ENCODE results near the gene ITGA5.
"Not testable (repeated sequence)": the region's sequence is repeated elsewhere in the genome, so short reads cannot be mapped to it uniquely, and the experiment has no call there.

Gene ITGA5

GRCh38 chr12:54368709-54369596 lies 50.1 kb downstream of the ITGA5 start:
- DNase-seq: peak; percentile 86 to 89

DNA sequence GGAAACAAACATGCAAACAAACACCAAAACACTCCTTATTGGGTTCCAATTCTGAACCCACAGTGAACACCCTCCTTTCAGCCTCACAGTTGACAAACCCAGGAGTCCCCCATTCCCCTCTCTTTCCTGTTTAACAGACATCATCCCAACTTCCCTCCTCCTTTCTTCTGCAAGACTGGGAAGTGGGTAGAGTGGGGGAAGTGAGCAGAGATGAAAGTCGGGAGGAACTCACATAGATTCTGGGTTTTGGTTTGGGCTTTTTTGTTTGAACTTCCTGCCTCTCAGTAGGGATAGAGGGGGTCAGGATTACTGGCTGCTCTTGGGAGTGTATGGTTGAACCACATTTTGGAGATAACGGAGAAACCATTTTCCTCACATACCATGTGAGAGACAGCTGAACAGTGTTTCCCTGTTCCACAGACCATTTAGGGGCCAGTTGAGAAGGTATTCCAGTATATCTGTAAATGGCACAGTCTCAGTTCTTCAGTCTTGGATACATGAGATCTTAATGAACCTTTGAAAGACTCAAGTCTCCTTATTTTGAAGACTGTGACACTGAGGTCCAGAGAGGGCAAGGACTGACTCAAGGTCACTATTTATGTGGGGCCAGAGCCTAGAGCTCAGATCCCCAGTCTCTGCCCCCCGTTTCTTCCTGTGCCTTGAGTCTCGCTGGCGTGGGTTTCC lies 50.9 kb downstream of the ITGA5 start:
- DNase-seq: no peak

- peak; percentile 41 to 45 for DNase-seq
Observed at GRCh38 chr12:54364413-54364812, 54.7 kb downstream of the ITGA5 start, which contains the start of gene GPR84. GPR84 (minus strand) TSS chr12:54364486; CDS start chr12:54363851, 635 bp downstream.

GRCh38 chr12:54363618-54364017 lies 55.4 kb downstream of the ITGA5 start:
- DNase-seq: no peak

DNA sequence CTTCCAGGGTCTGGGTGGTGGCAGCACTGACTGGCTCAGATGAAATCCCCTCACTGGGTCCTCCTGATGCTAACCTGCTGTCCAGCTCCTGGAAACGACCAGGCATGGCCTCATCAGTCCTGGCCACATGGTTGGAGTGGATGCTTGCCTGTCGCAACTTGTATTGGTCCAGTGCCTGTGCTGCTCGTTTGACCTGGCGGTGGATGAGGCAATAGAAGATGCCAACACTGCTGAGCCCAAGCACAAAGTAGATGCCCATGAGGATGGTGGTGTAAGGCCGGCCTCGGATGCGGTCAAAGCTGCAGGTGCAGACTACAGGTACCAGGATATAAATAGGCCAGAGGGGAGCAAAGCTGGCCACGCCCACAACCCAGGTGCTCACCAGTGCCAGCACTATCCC lies 56.0 kb downstream of the ITGA5 start:
- no peak for DNase-seq

GRCh38 chr12:54360717-54361456 lies 58.2 kb downstream of the ITGA5 start:
- peak; percentile 37 to 59 for DNase-seq

DNA sequence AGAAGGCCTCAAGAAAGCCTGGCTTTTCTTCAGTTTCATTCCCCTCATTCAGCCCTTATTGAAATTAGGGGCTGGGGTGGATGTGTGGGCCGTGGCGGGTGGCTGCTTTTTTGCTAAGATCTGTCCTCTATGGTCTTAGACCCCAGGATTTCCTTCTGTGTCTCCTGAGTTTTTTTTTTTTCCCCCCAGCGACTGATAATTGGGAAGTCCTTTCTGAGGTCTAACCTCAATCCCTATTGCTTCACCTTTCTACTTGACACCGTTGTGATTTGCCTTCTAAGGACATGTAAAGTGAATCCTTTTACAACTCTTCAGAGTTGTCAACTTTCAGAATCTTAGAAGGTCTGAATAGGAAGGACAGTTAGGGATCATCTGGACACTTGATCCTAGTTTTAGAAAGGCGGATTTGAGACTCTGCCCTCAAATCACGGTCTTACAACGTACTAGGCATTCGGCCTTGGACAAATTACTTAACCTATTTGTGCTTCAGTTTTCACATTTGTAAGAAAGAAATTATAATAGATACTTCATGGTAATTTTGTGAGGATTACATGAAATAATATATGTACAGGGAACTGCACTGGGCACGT lies 59.2 kb downstream of the ITGA5 start:
- DNase-seq: no peak

DNA sequence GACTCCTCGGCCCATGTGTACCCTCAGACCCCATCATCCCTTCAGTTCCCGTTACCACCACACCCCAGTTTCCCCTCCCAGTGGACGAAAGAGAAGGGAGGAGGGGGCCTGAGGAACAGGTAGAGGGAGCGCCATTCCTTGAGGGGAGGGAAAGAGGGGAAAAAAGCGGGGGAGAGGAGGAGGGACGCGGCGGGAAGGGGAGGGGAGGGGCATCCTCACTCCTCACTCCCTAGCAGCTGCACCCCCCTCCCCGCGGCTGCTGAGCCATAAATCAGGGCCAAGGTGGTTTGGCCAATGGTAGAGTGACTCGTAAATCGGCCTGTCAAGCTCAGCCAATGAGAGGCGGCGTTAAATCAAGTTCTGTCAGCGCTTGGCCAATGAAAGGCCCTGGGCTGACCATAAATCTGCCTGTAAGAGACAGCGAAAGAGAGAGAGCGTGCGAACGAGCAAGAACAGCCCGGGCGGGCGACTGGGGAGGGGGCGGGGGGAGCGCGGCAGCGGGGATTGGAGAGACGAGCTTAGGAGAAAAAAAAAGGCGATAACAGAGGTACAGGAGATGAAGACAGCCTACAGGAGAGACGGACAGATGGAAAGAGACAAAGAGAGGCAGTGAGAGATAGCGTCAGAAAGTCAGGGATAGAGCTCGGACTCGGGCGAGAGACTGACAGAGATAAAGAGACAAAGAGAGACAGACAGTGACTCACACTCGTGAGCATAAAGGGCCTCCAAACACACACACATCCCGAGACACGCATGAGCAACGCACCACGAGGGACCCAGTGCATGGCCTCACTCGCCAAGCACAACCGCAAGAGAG lies 59.9 kb downstream of the ITGA5 start:
- DNase-seq: peak; percentile 97 to 98

- DNase-seq: peak in 1 of 2 donors; percentile 62
Observed at GRCh38 chr12:54358191-54358944, 60.7 kb downstream of the ITGA5 start.

DNA sequence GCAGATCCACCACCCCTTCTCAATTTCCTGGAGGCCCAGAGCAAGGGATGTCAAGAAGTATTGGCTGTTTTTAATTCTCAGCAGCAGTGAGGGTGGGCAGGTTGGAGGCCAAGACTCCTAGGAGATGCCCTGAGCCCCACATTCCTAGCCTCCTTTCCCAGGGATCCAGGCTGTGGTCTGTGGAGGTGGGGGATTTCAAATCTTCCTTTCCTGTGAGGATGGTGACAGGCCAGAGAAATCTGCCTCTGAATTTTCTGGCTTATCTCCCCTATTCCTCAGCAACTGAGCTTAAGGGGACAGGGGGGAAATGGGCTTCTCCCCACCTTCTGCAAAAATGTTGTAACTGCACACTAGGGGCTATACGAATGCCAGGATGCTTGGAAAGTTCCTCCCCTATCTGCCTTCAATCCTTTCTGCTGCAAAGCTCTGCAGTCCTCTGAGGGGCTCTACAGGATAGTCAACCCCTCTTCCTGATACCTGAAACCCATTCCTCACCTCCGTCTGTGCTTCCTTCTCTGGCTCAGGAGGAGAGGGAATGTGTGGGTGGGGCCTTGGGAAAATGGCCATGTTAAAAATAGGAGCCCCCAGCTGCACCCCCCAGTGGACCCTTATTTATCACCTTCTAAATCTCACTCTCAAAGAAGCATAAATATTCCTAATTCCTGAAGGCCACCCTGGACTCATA lies 61.4 kb downstream of the ITGA5 start:
- DNase-seq: no peak

DNA sequence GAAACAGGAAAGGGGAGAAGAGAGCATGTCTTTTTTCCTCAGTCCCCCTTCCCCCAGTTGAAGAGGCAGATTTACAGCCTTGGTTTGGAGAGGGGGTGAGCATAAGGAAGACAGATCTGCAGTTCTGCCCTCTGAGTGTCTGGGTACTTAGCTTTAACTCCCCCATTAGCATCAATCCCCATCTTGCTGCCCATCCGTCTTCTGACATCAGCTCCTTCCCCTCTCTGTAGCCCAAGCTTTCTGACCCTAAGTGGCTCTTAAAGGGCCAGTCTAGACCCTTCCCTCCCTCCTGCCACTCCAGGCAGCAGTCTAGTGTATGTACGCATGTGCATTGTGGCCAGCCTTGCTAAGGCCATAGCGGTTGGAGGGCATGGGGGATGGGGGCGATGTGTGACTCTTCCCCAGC lies 62.1 kb downstream of the ITGA5 start:
- DNase-seq: no peak

DNA sequence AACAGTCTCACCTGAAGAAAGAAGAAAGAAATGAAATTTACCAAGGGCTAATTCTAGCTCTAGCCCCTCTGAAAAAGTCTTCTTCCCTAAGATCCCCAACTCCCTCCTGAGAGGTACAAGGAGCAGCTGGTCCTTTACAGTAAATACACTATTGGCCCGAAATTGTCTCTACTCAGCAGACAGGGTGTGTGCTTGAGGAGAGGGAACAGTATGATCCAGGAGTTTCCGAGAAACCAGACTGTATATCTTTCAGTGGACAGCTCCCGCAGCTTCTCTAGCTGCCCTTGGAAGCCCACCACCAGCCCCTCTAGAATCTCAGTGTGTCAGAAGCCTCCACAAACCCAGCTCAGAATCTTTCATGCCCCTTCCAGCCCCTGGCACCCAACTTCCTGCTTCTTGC lies 62.8 kb downstream of the ITGA5 start:
- no peak for DNase-seq

DNA sequence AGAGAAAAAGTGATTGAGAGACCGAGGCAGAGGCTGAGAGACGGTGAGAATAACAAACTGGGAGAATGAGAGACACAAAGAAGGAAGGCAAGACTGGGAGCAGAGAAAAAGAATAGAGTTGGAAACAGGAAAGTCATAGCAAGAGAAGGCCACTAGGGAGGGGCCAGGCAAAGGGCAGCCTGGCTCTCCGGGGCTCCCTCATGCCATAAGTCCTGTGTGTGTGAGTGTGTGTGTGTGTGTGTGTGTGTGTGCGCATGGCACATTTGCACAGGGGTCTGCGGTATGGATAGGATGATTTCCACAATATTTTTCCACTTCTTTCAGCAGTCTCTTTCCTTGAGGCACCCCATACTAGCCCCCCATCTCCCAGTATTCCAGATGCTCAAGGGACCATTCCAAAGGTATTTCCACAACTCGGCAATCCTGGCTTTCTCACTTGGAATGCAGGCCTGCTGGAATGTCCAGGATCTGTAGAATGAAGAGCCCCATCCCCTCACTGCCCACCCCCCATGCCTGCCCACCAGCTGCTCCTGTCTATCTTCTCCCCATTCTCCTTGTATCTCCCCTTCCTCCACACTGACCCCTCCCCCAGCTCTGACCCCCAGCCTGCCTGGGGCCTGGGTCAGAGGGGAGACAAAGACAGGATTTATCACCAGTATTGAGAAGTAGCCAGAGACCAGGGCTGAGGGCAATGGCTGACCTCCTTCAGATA lies 63.8 kb downstream of the ITGA5 start:
- DNase-seq: no peak

GRCh38 chr12:54354271-54354670 lies 64.8 kb downstream of the ITGA5 start:
- not testable (repeated sequence) for DNase-seq

GRCh38 chr12:54352891-54353874 lies 65.9 kb downstream of the ITGA5 start:
- DNase-seq: no peak

DNA sequence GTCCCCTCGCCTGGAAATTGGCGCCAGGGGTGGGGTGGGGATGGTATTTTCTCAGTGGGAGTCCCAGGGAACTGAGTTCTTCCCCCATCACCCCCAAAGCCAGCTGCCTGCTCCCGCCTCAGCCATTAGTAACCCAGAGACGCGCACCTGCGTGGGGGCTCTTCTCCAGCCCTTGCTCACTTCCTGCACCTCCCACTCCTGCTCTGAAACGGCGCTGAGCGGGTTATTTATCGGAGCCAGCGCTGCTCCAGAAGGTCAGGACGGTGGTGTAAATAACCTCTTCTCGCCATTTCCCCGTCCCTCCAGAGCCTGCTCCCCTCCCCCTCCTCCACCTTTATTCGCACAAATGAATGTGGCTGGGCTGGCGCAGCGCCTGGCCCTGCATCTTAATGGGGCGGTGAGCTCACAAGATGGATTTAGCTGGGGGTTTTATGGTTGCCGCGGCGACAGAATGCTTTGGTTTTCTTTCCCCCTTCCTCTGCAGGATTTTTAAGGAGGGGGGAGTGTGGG lies 67.0 kb downstream of the ITGA5 start:
- no peak for DNase-seq

DNA sequence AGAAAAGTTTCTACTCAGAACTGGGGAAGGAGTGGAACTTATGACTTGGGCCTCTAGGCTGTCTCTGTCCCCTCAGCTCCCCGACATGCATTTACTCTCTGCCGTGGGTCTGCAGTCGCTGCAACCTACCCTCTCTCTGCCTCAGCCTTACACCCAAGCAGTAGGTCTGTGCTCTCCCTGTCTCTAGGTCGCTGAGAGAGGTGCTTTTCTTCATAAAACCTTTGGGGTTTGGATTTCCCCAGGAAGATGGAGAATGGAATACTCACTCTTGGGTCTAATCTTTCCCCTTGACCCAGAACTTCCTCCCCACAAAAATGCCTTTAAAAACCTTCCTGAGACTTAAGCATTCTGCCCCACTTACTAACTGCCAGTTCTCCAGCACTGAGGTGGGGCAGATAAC lies 67.7 kb downstream of the ITGA5 start:
- DNase-seq: no peak

GRCh38 chr12:54350743-54351142 lies 68.3 kb downstream of the ITGA5 start:
- DNase-seq: no peak
